Adrenal gland (tissue), 12 donors: Measurements from ENCODE around the gene PDLIM7. TPM values are rescaled to one million over a fixed set of nuclear protein-coding genes. Genes with fewer than 3 reads are reported as not detected.

Experiments
- DNase-seq, 7 donors: peaks; one replicate each; pipeline ENCODE4 v3.0.0-alpha.2; 2019 to 2020
- H3K27ac ChIP-seq, 5 donors: fragments of 200-600 bp; sonication (generic) in 4 of 5; 1 replicate in 3 of 5; 2 replicates in 2 of 5; pipeline versions ENCODE4 v1.5.1 to v1.8.0; 2016 to 2020; ENCODE audit warnings: mild to moderate bottlenecking in 1 of 5
- H3K27me3 ChIP-seq: fragments of 200-600 bp; 2 replicates; pipeline ENCODE4 v1.8.0; 2021
- H3K36me3 ChIP-seq, 2 donors: fragments of 200-600 bp; replicated peaks in 1 of 2; 1 replicate in 1 of 2; 2 replicates in 1 of 2; pipeline versions ENCODE4 v1.5.1 to v1.8.0; 2018 to 2022
- H3K4me1 ChIP-seq, 2 donors: fragments of 200-600 bp; replicated peaks in 1 of 2; 1 replicate in 1 of 2; 2 replicates in 1 of 2; pipeline versions ENCODE4 v1.5.1 to v1.8.0; 2018 to 2021
- H3K4me3 ChIP-seq, 4 donors: fragments of 200-600 bp; sonication (generic) in 3 of 4; one replicate each; pipeline ENCODE4 v1.5.1; 2016 to 2018
- H3K9me3 ChIP-seq, 3 donors: fragments of 200-600 bp; sonication (generic) in 1 of 3; replicated peaks in 1 of 3; 1 replicate in 2 of 3; 2 replicates in 1 of 3; pipeline versions ENCODE4 v1.5.1 to v1.8.0; 2016 to 2021
- CTCF ChIP-seq, 6 experiments: fragments of 450-650 bp in 4 of 6; fragments of 200-600 bp in 2 of 6; sonication (generic) in 1 of 6; IDR thresholded peaks; 1 replicate in 5 of 6; 2 replicates in 1 of 6; pipeline versions ENCODE4 v1.5.1 to v1.8.0; 2016 to 2021; ENCODE audit warnings: antibody characterized with exemption in 6 of 6, mild to moderate bottlenecking in 2 of 6, moderate library complexity in 1 of 6
- POLR2A ChIP-seq, 2 donors: fragments of 450-650 bp; IDR thresholded peaks; one replicate each; pipeline ENCODE4 v1.6.1; 2017; ENCODE audit warnings: antibody characterized with exemption in 2 of 2, mild to moderate bottlenecking in 2 of 2, moderate library complexity in 1 of 2
- WGBS, 4 donors: extraction: QIAGEN DNeasy Blood & Tissue Kit in 2 of 4; methylation state at CpG; one replicate each; pipeline versions ENCODE4 v1.1.5 to v1.1.7; 2013 to 2017; 5-methylcytosine and 5-hydroxymethylcytosine counted together
- intact Hi-C, 2 donors: fragments of 100-400 bp; cut with DNase I; formaldehyde crosslinking; loops; one replicate each; pipeline versions ENCODE4 v1.14.1 to v1.15.0; 2022 to 2023
- polyA plus RNA-seq, 3 donors: library from polyadenylated mRNA; stranded (reverse); fragments of 200-250 nt in 2 of 3; fragments of 350-450 nt in 1 of 3; fragmentation: Illumina TruSeq in 1 of 3; extraction: RNeasy Lipid Tissue Mini Kit (QIAGEN cat#74804) in 1 of 3; gene quantifications; one replicate each; pipeline ENCODE4 v1.2.3, GENCODE V29; 2013 to 2014
- total RNA-seq, 9 donors: library from RNA; depleted of rRNA in 4 of 9; stranded (reverse); fragments of >200 nt in 4 of 9; fragments of 120-200 nt in 1 of 9; fragmentation: NEBNext Ultra II Directional in 1 of 9; extraction: Animal tissue kit (Norgen Biotek cat#: 25700) in 1 of 9; gene quantifications; one replicate each; pipeline versions ENCODE4 v1.1.0 to v1.2.4, GENCODE V29; 2013 to 2023
- donor health status: healthy with polysubstance abuse.
- donor health status: Bipolar disorder and iron deficiency.
- donor health status: DM: yes; HTN: yes; CAD: no.
- donor health status: DM: no; HTN: no; CAD: no.
- donor health status: DM: no; HTN: no; CAD: no.
- donor health status: DM: yes; HTN: yes; CAD: no.

Gene PDLIM7
- total and polyA plus RNA-seq, 12 donors: 6.5 to 246 (median 38.9) TPM

GRCh38 chr5:177477701-177478477, 19.5 kb downstream of the PDLIM7 start:
- TF ChIP-seq POLR2A (IDR thresholded peaks at IDR 0.05) (no peak), CTCF (IDR thresholded peaks at IDR 0.05) (no peak)
- no peaks in the 10 kb centered on the region for H3K27me3 ChIP-seq

DNA sequence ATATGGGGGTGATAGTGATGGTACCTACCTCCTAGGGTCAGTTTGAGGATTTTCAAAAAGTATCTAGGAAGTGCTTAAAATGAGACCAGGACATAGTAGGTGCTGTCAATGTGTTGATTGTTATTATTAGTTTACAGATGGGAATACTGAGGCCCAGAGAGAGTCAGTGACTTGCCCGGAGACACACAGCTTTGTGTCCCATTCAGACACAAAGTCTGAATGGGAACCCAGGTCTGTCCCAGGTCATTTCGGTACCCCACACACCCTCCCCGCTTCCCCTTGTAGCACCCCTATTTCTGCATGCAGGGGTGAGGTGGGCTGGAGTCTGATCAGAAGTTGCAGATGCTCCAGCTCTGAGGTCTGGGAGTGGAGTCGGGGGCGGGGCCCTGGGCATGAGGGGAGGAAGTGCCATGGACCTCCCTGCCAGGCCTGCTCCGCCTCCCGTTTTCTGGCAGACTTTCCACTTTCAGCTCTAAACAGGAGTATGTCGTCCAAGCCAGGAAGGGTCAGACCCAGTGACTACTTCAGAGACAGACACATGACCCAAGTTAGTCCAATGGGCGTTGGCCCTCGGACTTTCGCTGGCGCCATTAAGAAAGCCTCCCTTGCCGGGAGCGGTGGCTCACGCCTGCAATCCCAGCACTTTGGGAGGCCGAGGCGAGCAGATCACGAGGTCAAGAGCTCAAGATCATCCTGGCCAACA, 20.7 kb downstream of the PDLIM7 start:
- Histone ChIP-seq H3K4me3 (no peak overlapping the region), H3K36me3 (no peaks in the 10 kb centered on the region), H3K9me3 (no peaks in the 10 kb centered on the region), H3K4me1 (peaks cover 7 to 28% of the 10 kb centered on the region in 2 donors), H3K27ac (no peak overlapping the region), H3K27me3 (peaks cover 10% of the 10 kb centered on the region)
- TF ChIP-seq CTCF (IDR thresholded peaks at IDR 0.05) (no peak), POLR2A (IDR thresholded peaks at IDR 0.05) (no peak)
- 74 to 86% (median 85%) methylated on average over 16 to 18 of the region's 18 CpGs for WGBS, 4 donors
- intact Hi-C loops: no loop called here
- DNase-seq: peak in 4 of 7 donors; percentile 36 to 75 (median 52)

More at GRCh38 chr5:177477701-177478477, 19.5 kb downstream of the PDLIM7 start:
- peaks cover 0 to 17% of the 10 kb centered on the region in 2 donors for H3K4me1 ChIP-seq
- no peak for DNase-seq
- peak overlapping the region in 1 of 5 donors; percentile 13 for H3K27ac ChIP-seq
- H3K36me3 ChIP-seq: no peaks in the 10 kb centered on the region
- no peak overlapping the region for H3K4me3 ChIP-seq
- no peaks in the 10 kb centered on the region for H3K9me3 ChIP-seq
- intact Hi-C loops: no loop called here
- 88 to 95% (median 93%) methylated on average over 9 to 13 of the region's 13 CpGs for WGBS, 4 donors

DNA sequence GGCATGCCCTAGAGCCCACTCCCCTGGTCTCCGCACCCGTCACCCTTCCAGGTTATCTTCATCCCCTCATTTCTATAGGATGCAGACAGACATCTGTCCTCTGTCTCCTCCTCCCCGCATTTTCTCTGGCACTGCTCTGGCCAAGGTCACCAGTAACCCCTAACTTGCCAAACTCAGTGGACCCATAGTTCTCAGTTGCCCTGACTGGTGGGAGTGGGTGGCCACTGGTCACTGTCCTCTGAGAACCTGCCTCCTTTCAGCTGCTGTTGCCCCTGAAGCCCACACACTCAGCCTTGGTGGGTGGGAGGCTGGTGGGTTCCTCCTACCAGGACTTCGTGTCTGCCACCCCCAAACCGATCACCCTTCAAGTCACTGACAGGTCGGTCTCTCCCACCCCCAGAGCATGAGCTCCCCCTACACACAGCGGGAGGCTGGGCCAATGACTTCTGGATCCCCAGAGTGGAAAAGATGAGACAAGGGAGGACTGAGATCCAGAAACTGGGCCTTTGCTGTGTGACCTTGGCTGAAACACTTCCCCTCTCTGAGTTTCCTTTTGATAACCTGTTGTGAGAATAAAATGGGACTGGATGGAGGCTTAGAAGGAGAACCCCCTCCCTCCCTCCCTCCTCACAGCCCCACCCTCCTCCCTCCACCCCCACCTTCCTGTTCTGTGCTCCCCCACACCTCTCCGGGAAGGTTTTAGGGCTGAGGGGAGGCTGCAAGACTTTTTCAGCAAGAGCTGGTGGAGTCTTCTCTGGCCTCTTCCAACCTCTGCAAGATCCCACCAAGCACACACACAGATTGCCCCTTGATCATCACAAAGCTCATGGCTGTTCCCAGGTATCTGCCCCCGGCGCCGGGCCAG, 21.6 kb downstream of the PDLIM7 start:
- Histone ChIP-seq H3K27ac (no peak overlapping the region), H3K4me3 (no peak overlapping the region), H3K27me3 (peaks cover 10% of the 10 kb centered on the region), H3K36me3 (no peaks in the 10 kb centered on the region), H3K9me3 (no peaks in the 10 kb centered on the region), H3K4me1 (peaks cover 7 to 29% of the 10 kb centered on the region in 2 donors)
- intact Hi-C loops: no loop called here
- TF ChIP-seq POLR2A (IDR thresholded peaks at IDR 0.05) (no peak), CTCF (IDR thresholded peaks at IDR 0.05) (no peak)
- WGBS, 4 donors: 55 to 69% (median 62%) methylated on average over 9 to 11 of the region's 11 CpGs
- DNase-seq: no peak
